HG03045 (cell line): ENCODE measurements around the gene GPR21.

Source experiments
- ATAC-seq: cut with Tn5 transposase; IDR thresholded peaks from one replicate; pipeline ENCODE4 v1.9.1; 2021; ENCODE audit warnings: mild to moderate bottlenecking, moderate library complexity; ENCODE audit not compliant: unreplicated experiment

Gene GPR21, protein sequence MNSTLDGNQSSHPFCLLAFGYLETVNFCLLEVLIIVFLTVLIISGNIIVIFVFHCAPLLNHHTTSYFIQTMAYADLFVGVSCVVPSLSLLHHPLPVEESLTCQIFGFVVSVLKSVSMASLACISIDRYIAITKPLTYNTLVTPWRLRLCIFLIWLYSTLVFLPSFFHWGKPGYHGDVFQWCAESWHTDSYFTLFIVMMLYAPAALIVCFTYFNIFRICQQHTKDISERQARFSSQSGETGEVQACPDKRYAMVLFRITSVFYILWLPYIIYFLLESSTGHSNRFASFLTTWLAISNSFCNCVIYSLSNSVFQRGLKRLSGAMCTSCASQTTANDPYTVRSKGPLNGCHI

DNA sequence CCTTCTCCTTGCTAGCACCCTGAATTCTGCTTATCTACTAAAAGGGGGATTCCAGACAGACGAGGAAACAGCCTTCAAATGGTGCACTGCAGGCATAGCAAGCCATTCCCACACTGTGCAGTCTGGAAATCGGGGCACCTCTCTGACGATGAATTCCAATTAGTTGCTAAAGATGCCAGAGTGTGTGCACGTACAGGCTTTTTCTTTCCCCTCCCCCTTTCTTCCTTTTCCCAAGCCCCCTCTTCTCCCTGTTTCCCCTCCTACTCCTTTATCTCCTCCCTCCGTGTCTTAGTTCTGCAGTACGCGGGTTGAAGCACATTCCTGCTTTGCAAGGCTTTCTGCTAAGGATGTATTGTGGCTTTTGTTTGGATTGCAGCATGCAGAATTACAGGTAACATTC, at the start of gene GPR21:
Gene GPR21 (plus strand): TSS at position 316 of the 400 bp plus-strand sequence. CDS start 900 bp downstream, outside the sequence.
- ATAC-seq = no peak

GRCh38 chr9:122986010-122986409, 47.5 kb upstream of the GPR21 start:
- no peak for ATAC-seq

- no peak for ATAC-seq
These were observed 45.3 kb upstream of the GPR21 start for GRCh38 chr9:122988141-122988540.

GRCh38 chr9:122988920-122989621, 44.4 kb upstream of the GPR21 start:
- ATAC-seq = no peak

DNA sequence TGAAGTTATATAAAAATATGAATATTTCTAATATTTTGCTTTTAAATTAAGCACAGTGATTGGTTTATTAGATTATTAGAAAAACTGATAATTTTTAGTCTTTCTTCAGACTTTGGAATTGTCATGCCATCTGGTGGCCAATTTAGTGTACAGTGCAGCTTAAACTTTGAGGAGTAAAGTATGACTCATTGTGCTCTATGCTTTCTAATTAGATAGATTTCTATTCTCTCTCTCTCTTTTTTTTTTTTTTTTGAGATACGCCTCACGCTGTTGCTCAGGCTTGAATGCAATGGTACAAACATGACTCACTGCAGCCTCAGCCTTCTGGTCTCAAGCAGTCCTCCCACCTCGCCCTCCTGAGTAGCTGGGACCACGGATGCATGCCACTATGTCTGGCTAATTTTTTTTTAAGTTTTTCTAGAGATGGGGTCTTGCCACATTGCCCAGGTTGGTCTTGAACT, 42.1 kb upstream of the GPR21 start:
- ATAC-seq = no peak

GRCh38 chr9:122996586-122996985, 36.9 kb upstream of the GPR21 start:
- ATAC-seq = no peak

GRCh38 chr9:122998448-122998847, 35.0 kb upstream of the GPR21 start:
- ATAC-seq = no peak

GRCh38 chr9:123000371-123001068, 32.9 kb upstream of the GPR21 start:
- ATAC-seq = no peak

DNA sequence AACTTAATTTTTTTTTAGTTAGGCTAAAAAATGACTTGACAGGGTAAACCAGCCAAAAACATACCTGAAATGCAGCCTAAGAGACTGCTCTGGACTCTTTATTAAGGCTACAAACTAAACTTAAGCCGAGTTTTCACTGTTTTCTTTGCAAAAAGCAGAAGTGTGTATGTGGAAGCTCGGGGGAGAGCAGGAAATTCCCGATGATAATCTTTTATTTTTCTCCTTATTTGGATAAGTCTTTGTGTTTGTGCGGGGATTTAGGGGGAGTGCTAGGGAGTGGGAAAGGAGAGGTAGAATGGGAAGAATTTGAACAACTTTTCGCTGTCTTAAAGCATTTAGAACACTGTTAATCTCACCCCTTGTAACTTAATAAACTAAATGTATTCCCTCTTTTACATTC, 30.7 kb upstream of the GPR21 start:
- no peak for ATAC-seq

DNA sequence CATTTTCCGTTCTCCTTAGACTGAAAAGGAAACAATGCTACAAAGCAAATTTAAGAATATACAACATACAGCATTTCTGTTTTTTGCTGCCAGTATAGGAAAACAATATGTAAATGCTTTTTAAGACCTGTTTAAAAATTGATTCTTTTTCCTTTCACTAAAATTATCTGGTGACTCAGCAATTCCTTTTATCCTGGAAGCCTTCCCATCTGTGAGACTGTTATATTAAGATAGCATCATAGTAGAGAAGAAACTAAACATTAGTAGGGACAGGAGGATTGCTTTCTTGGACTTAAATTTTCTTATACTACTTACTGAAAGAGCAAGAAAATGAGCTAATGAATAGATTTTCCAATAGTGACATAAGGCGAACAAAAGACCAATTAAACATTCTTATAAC, 30.0 kb upstream of the GPR21 start:
- ATAC-seq = no peak

- no peak for ATAC-seq
These were observed 27.5 kb upstream of the GPR21 start for GRCh38 chr9:123005964-123006363.

GRCh38 chr9:123007269-123007668, 26.2 kb upstream of the GPR21 start:
- ATAC-seq = no peak

- no peak for ATAC-seq
These were observed 24.6 kb upstream of the GPR21 start for GRCh38 chr9:123008909-123009308.

GRCh38 chr9:123011380-123011779, 22.1 kb upstream of the GPR21 start:
- ATAC-seq = no peak

GRCh38 chr9:123011878-123012528, 21.5 kb upstream of the GPR21 start:
- ATAC-seq = no peak

DNA sequence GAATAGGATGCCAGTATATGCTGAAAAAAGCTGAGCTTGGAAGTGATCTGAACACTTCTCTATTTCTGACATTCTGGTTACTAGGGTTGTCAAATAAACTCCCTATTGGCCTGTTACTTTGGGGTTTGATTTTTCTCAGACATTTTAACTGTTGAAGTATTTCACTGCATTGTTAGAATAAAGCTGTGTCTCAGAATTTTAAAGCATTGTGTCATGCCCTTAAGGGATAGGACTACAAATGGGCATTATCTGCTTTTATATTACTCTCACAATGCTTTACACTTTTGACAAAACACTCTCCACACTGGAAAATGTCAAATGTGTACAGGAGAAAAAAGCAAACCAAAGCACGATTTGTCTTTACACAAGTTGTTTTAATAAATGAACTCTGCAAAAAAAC, 16.8 kb upstream of the GPR21 start:
- ATAC-seq = no peak

DNA sequence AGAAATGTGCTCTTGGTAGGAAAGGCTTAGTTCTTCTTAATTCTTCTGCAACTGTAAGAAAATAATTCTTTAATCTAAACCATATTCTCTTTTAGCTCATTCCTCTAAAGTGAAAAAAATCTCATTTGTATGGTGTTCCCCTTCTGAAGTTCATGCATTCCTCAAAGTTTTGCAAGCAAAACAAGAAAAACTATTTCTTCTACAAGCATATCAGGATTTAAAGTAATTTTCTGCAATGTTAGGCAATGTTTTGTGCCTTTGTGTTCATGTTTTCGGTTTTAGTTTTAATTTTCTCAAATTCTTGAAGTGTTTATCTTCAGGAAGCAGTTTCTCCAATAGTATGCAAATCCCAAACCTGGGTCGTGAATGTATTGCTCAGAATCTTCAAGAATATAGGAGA, 12.7 kb upstream of the GPR21 start:
- no peak for ATAC-seq

GRCh38 chr9:123026425-123026824, 7.0 kb upstream of the GPR21 start:
- ATAC-seq = no peak

DNA sequence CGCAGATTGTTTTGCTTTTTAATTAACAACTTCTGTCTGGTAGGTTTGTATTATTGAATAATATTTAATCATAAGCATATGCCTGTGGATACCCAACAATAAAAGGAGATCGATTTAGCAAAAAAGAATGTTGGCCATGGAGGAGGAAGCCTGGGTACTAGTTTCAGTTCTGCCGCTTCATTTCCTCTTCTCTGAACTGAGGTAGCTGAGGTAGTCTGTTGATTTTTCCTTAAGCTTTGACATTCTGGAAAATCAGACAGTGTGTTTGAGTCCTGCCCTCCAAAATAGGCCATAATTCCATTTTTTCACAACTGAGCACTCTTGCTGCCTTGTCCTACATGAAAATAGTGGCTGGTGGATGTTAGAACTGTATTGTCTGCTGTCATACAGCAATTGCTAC, 6.0 kb upstream of the GPR21 start:
- no peak for ATAC-seq

- ATAC-seq = no peak
These were observed 5.3 kb upstream of the GPR21 start for GRCh38 chr9:123028136-123028535.

- no peak for ATAC-seq
These were observed 4.5 kb upstream of the GPR21 start for GRCh38 chr9:123028973-123029372.
